Calu3 (cell line): ENCODE measurements around the gene PEX5. TPM values are rescaled to one million over a fixed set of nuclear protein-coding genes. Genes with fewer than 3 reads are reported as not detected.
"Not testable (repeated sequence)": the region's sequence is repeated elsewhere in the genome, so short reads cannot be mapped to it uniquely, and the experiment has no call there.

Source experiments
- BruUV-seq: library from RNA; stranded (reverse); fragments of 400-500 nt; replicated peaks from 2 replicates; lab custom pipeline; 2021; lab: Mats Ljungman, UMichigan
- CTCF ChIA-PET: fragments of 300-600 bp; sonication (Branson Sonifier 250); formaldehyde crosslinking; loops from one replicate; lab custom pipeline; 2022; ENCODE audit warnings: antibody characterized with exemption; lab: Charles Lee
- DNase-seq: peaks from one replicate; pipeline ENCODE4 v3.0.0; 2022
- H3K27ac Mint-ChIP-seq: one replicate; pipeline ENCODE4 v1.8.0; 2022; ENCODE audit warnings: mixed read lengths; ENCODE audit not compliant: unreplicated experiment
- H3K27me3 Mint-ChIP-seq: one replicate; pipeline ENCODE4 v1.8.0; 2022; ENCODE audit warnings: mixed read lengths; ENCODE audit not compliant: unreplicated experiment
- H3K36me3 Mint-ChIP-seq: one replicate; pipeline ENCODE4 v1.8.0; 2022; ENCODE audit warnings: mild to moderate bottlenecking, moderate library complexity, mixed read lengths; ENCODE audit not compliant: insufficient read depth, unreplicated experiment
- H3K4me1 Mint-ChIP-seq: one replicate; pipeline ENCODE4 v1.8.0; 2022; ENCODE audit warnings: mild to moderate bottlenecking, low read depth, mixed read lengths; ENCODE audit not compliant: unreplicated experiment
- H3K4me3 Mint-ChIP-seq: one replicate; pipeline ENCODE4 v1.8.0; 2022; ENCODE audit warnings: mild to moderate bottlenecking, low read depth, moderate library complexity, mixed read lengths; ENCODE audit not compliant: unreplicated experiment
- H3K9me3 Mint-ChIP-seq: one replicate; pipeline ENCODE4 v1.8.0; 2022; ENCODE audit warnings: low read depth, mixed read lengths; ENCODE audit not compliant: unreplicated experiment
- CTCF ChIP-seq: fragments of 200-600 bp; IDR thresholded peaks from one replicate; pipeline ENCODE4 v1.8.0; 2022; ENCODE audit warnings: antibody characterized with exemption; ENCODE audit not compliant: unreplicated experiment
- intact Hi-C: fragments of 100-400 bp; cut with micrococcal nuclease; formaldehyde crosslinking; loops from one replicate; pipeline ENCODE4 v1.10.0; 2022; ENCODE audit not compliant: unreplicated experiment
- total RNA-seq: library from RNA; stranded (reverse); gene quantifications from 2 replicates; pipeline ENCODE4 v1.2.3, GENCODE V29; 2022

Gene PEX5
- total RNA-seq, 1 experiment from 2014 or later, result 36.8 TPM

GRCh38 chr12:7229741-7230140 is 40.3 kb downstream of the PEX5 start:
- Mint-ChIP-seq H3K9me3 (no peaks in the 10 kb centered on the region), H3K4me1 (no peaks in the 10 kb centered on the region), H3K36me3 (no peaks in the 10 kb centered on the region), H3K27ac (no peak overlapping the region), H3K4me3 (no peak overlapping the region), H3K27me3 (peaks cover 31% of the 10 kb centered on the region)
- no peak for TF ChIP-seq CTCF
- intact Hi-C loops, result no loop called here
- no peak for DNase-seq
- CTCF ChIA-PET, result no interaction called here
- BruUV-seq, result no TSS peak

- H3K27ac Mint-ChIP-seq, result no peak overlapping the region
- CTCF ChIA-PET, result no interaction called here
- BruUV-seq, result no TSS peak
These were observed 52.0 kb downstream of the PEX5 start for GRCh38 chr12:7241404-7242005.

GRCh38 chr12:7242176-7243101 is 53.0 kb downstream of the PEX5 start:
- intact Hi-C loops, result no loop called here
- CTCF ChIA-PET, result no interaction called here
- no peak for DNase-seq
- BruUV-seq, result no TSS peak
- Mint-ChIP-seq H3K27ac (no peak overlapping the region), H3K4me3 (no peak overlapping the region), H3K27me3 (no peaks in the 10 kb centered on the region), H3K4me1 (no peaks in the 10 kb centered on the region), H3K36me3 (no peaks in the 10 kb centered on the region), H3K9me3 (no peaks in the 10 kb centered on the region)
- no peak for TF ChIP-seq CTCF

More at GRCh38 chr12:7241404-7242005, 52.0 kb downstream of the PEX5 start:
- intact Hi-C loops, result no loop called here
- no peaks in the 10 kb centered on the region for H3K4me1 Mint-ChIP-seq
- DNase-seq, result no peak
- H3K4me3 Mint-ChIP-seq, result no peak overlapping the region
- no peaks in the 10 kb centered on the region for H3K36me3 Mint-ChIP-seq
- H3K9me3 Mint-ChIP-seq, result no peaks in the 10 kb centered on the region
- TF ChIP-seq CTCF, result no peak
- no peaks in the 10 kb centered on the region for H3K27me3 Mint-ChIP-seq

- H3K9me3 Mint-ChIP-seq, H3K36me3 Mint-ChIP-seq, CTCF ChIA-PET, BruUV-seq, intact Hi-C loops, H3K27ac Mint-ChIP-seq, H3K4me1 Mint-ChIP-seq, H3K4me3 Mint-ChIP-seq, DNase-seq: not testable (repeated sequence)
- H3K27me3 Mint-ChIP-seq, result peaks cover 12% of the 10 kb centered on the region
These were observed 62.0 kb downstream of the PEX5 start for GRCh38 chr12:7251328-7251996.
